Body of pancreas (tissue), 4 donors: ENCODE data around the gene HAUS6. TPM values are rescaled to one million over a fixed set of nuclear protein-coding genes. Genes with fewer than 3 reads are reported as not detected.

Experiments
- ATAC-seq: fragments of 150-250 bp; one replicate; pipeline ENCODE4 v1.9.1; 2016
- DNase-seq, 4 donors: peaks; one replicate each; pipeline ENCODE4 v3.0.0-alpha.2; 2019
- H3K27ac ChIP-seq, 4 donors: fragments of 200-600 bp; sonication (generic); 1 replicate in 3 of 4; 2 replicates in 1 of 4; pipeline versions ENCODE4 v1.5.1 to v1.6.1; 2016 to 2019; ENCODE audit warnings: mild to moderate bottlenecking in 1 of 4, mixed read lengths in 1 of 4, moderate library complexity in 1 of 4
- H3K27me3 ChIP-seq, 2 donors: fragments of 200-600 bp; sonication (generic); one replicate each; pipeline ENCODE4 v1.6.0; 2016; ENCODE audit warnings: mild to moderate bottlenecking in 1 of 2
- H3K36me3 ChIP-seq, 2 donors: fragments of 200-600 bp; sonication (generic); replicated peaks in 1 of 2; 2 replicates each; pipeline ENCODE4 v1.5.1; 2016; ENCODE audit warnings: low read depth in 2 of 2; ENCODE audit not compliant: insufficient read depth in 1 of 2
- H3K4me1 ChIP-seq: fragments of 200-600 bp; sonication (generic); one replicate; pipeline ENCODE4 v1.6.0; 2016
- H3K4me3 ChIP-seq, 2 donors: fragments of 200-600 bp; sonication (generic); 1 replicate in 1 of 2; 2 replicates in 1 of 2; pipeline ENCODE4 v1.5.1; 2016 to 2019
- H3K9me3 ChIP-seq, 3 donors: fragments of 200-600 bp; sonication (generic); 1 replicate in 2 of 3; 2 replicates in 1 of 3; pipeline ENCODE4 v1.5.1; 2016
- CTCF ChIP-seq, 7 experiments: fragments of 450-650 bp in 4 of 7; fragments of 200-600 bp in 3 of 7; sonication (generic) in 3 of 7; IDR thresholded peaks; one replicate each; pipeline ENCODE4 v1.5.1; 2016 to 2019; ENCODE audit warnings: antibody characterized with exemption in 7 of 7
- POLR2A ChIP-seq, 3 donors: fragments of 450-650 bp; IDR thresholded peaks; one replicate each; pipeline ENCODE4 v1.6.1; 2016; ENCODE audit warnings: antibody characterized with exemption in 3 of 3, mild to moderate bottlenecking in 2 of 3
- WGBS, 2 donors: methylation state at CpG; one replicate each; pipeline ENCODE4 v1.1.5; 2017; 5-methylcytosine and 5-hydroxymethylcytosine counted together
- intact Hi-C: fragments of 100-400 bp; cut with DNase I; formaldehyde crosslinking; loops from one replicate; pipeline ENCODE4 v1.15.1; 2023
- total RNA-seq, 2 donors: library from RNA; depleted of rRNA; stranded (reverse); fragments of >200 nt; gene quantifications; one replicate each; pipeline ENCODE4 v1.1.0, GENCODE V29; 2016

HAUS6 gene
- total RNA-seq, 2 donors from 2014 or later: 5.3 to 5.4 TPM

- 75% methylated on average over 3 of the region's 3 CpGs for WGBS, 2 donors
- intact Hi-C loops: no loop called here
These were observed 33.4 kb upstream of the HAUS6 start for GRCh38 chr9:19136129-19136528.

GRCh38 chr9:19133549-19134345, 31.0 kb upstream of the HAUS6 start:
- Histone ChIP-seq H3K4me1 (peaks cover 3% of the 10 kb centered on the region), H3K9me3 (no peaks in the 10 kb centered on the region), H3K27me3 (no peaks in the 10 kb centered on the region), H3K27ac (no peak overlapping the region), H3K36me3 (no peaks in the 10 kb centered on the region), H3K4me3 (no peak overlapping the region)
- TF ChIP-seq POLR2A (IDR thresholded peaks at IDR 0.05): no peak
- no peak for TF ChIP-seq CTCF (IDR thresholded peaks at IDR 0.05)
- ATAC-seq (no peak), DNase-seq (no peak)
- intact Hi-C loops: no loop called here
- WGBS, 2 donors: 63 to 85% methylated on average over 6 of the region's 6 CpGs

More at GRCh38 chr9:19136129-19136528, 33.4 kb upstream of the HAUS6 start:
- TF ChIP-seq CTCF (IDR thresholded peaks at IDR 0.05) (no peak), POLR2A (IDR thresholded peaks at IDR 0.05) (no peak)
- no peak for DNase-seq
- no peak for ATAC-seq
- Histone ChIP-seq H3K27me3 (no peaks in the 10 kb centered on the region), H3K4me3 (no peak overlapping the region), H3K36me3 (no peaks in the 10 kb centered on the region), H3K9me3 (no peaks in the 10 kb centered on the region), H3K4me1 (no peaks in the 10 kb centered on the region), H3K27ac (no peak overlapping the region)

GRCh38 chr9:19130436-19130835, 27.7 kb upstream of the HAUS6 start:
- DNase-seq (no peak), ATAC-seq (no peak)
- 81 to 84% methylated on average over 7 to 8 of the region's 8 CpGs for WGBS, 2 donors
- no peak overlapping the region for H3K4me3 ChIP-seq
- intact Hi-C loops: no loop called here
- no peak overlapping the region for H3K27ac ChIP-seq
- no peak for TF ChIP-seq CTCF (IDR thresholded peaks at IDR 0.05)
- no peak for TF ChIP-seq POLR2A (IDR thresholded peaks at IDR 0.05)
- H3K36me3 ChIP-seq: no peaks in the 10 kb centered on the region
- H3K4me1 ChIP-seq: peaks cover 19% of the 10 kb centered on the region
- H3K9me3 ChIP-seq: no peaks in the 10 kb centered on the region
- no peaks in the 10 kb centered on the region for H3K27me3 ChIP-seq

GRCh38 chr9:19127871-19128500, 25.3 kb upstream of the HAUS6 start:
- peak overlapping the region; percentile 3 to 71 for H3K4me3 ChIP-seq
- TF ChIP-seq POLR2A (IDR thresholded peaks at IDR 0.05) (no peak), CTCF (IDR thresholded peaks at IDR 0.05) (no peak)
- WGBS, 2 donors: 5 to 8% methylated on average over 17 to 40 of the region's 40 CpGs
- H3K27me3 ChIP-seq: no peaks in the 10 kb centered on the region
- no peaks in the 10 kb centered on the region for H3K9me3 ChIP-seq
- H3K36me3 ChIP-seq: no peaks in the 10 kb centered on the region
- H3K4me1 ChIP-seq: peaks cover 19% of the 10 kb centered on the region
- ATAC-seq: peak; percentile 31
- H3K27ac ChIP-seq: peak overlapping the region; percentile 70 to 88 (median 82)
- intact Hi-C loops: no loop called here
- peak; percentile 19 to 30 (median 23) for DNase-seq
